ENCODE data around the gene MUL1. TPM values are rescaled to one million over a fixed set of nuclear protein-coding genes. Genes with fewer than 3 reads are reported as not detected.

MUL1 gene
- total and polyA plus RNA-seq, 5 donors: 22.1 to 42.1 (median 36.8) TPM

- WGBS: 1% methylated on average over 89 of the region's 89 CpGs
- no peaks in the 10 kb centered on the region for H3K9me3 ChIP-seq (ENCODE audit: control insufficient read depth, low read length)
- H3K27ac ChIP-seq (ENCODE audit: low read length): peak overlapping the region; percentile 22
- no peaks in the 10 kb centered on the region for H3K4me1 ChIP-seq (ENCODE audit: control insufficient read depth, insufficient read depth, low read length)
- peak; percentile 48 to 64 (median 64) for DNase-seq
- peak overlapping the region; percentile 64 for H3K4me3 ChIP-seq (ENCODE audit: low read length)
- intact Hi-C loops (cut with DNase I): loop anchor here in 1 of 4 donors (10.0 kb wide), 1 partner anchor 100 kb away; no protein-coding TSS in a partner anchor
- ATAC-seq: peak in 1 of 2 donors; percentile 20
- no peaks in the 10 kb centered on the region for H3K27me3 ChIP-seq (ENCODE audit: control insufficient read depth, insufficient read depth)
Observed at GRCh38 chr1:20484519-20485462, 23.2 kb downstream of the MUL1 start.

GRCh38 chr1:20483833-20484518 lies 24.0 kb downstream of the MUL1 start:
- H3K4me1 ChIP-seq (ENCODE audit: control insufficient read depth, insufficient read depth, low read length): no peaks in the 10 kb centered on the region
- 1% methylated on average over 58 of the region's 58 CpGs for WGBS
- H3K27me3 ChIP-seq (ENCODE audit: control insufficient read depth, insufficient read depth): no peaks in the 10 kb centered on the region
- peak in 2 of 3 donors; percentile 63 to 67 for DNase-seq
- ATAC-seq: peak in 1 of 2 donors; percentile 11
- no peak overlapping the region for H3K27ac ChIP-seq (ENCODE audit: low read length)
- no peaks in the 10 kb centered on the region for H3K9me3 ChIP-seq (ENCODE audit: control insufficient read depth, low read length)
- peak overlapping the region; percentile 64 for H3K4me3 ChIP-seq (ENCODE audit: low read length)
- intact Hi-C loops (cut with DNase I): loop anchor here in 1 of 4 donors (10.0 kb wide), 1 partner anchor 99 kb away; no protein-coding TSS in a partner anchor

GRCh38 chr1:20483098-20483832 lies 24.7 kb downstream of the MUL1 start:
- Histone ChIP-seq H3K9me3 (ENCODE audit: control insufficient read depth, low read length) (no peaks in the 10 kb centered on the region), H3K27me3 (ENCODE audit: control insufficient read depth, insufficient read depth) (no peaks in the 10 kb centered on the region), H3K4me1 (ENCODE audit: control insufficient read depth, insufficient read depth, low read length) (no peaks in the 10 kb centered on the region), H3K4me3 (ENCODE audit: low read length) (peak overlapping the region; percentile 64), H3K27ac (ENCODE audit: low read length) (no peak overlapping the region)
- ATAC-seq (no peak), DNase-seq (no peak)
- 43% methylated on average over 16 of the region's 16 CpGs for WGBS
- intact Hi-C loops (cut with DNase I): loop anchor here in 1 of 4 donors (10.0 kb wide), 1 partner anchor 98 kb away; no protein-coding TSS in a partner anchor

GRCh38 chr1:20481643-20482498 lies 26.1 kb downstream of the MUL1 start:
- Histone ChIP-seq H3K27me3 (ENCODE audit: control insufficient read depth, insufficient read depth) (no peaks in the 10 kb centered on the region), H3K4me1 (ENCODE audit: control insufficient read depth, insufficient read depth, low read length) (no peaks in the 10 kb centered on the region), H3K9me3 (ENCODE audit: control insufficient read depth, low read length) (no peaks in the 10 kb centered on the region), H3K4me3 (ENCODE audit: low read length) (no peak overlapping the region), H3K27ac (ENCODE audit: low read length) (no peak overlapping the region)
- WGBS: 55% methylated on average over 10 of the region's 10 CpGs
- ATAC-seq (no peak), DNase-seq (no peak)
- intact Hi-C loops (cut with DNase I): loop anchor here in 1 of 4 donors (10.0 kb wide), 1 partner anchor 97 kb away; no protein-coding TSS in a partner anchor

GRCh38 chr1:20480951-20481617 lies 26.9 kb downstream of the MUL1 start:
- Histone ChIP-seq H3K27ac (ENCODE audit: low read length) (no peak overlapping the region), H3K27me3 (ENCODE audit: control insufficient read depth, insufficient read depth) (no peaks in the 10 kb centered on the region), H3K9me3 (ENCODE audit: control insufficient read depth, low read length) (no peaks in the 10 kb centered on the region), H3K4me1 (ENCODE audit: control insufficient read depth, insufficient read depth, low read length) (peaks cover 5% of the 10 kb centered on the region), H3K4me3 (ENCODE audit: low read length) (no peak overlapping the region)
- intact Hi-C loops (cut with DNase I): loop anchor here in 1 of 4 donors (10.0 kb wide), 1 partner anchor 96 kb away; no protein-coding TSS in a partner anchor
- no peak for DNase-seq
- WGBS: 65% methylated on average over 7 of the region's 7 CpGs
- ATAC-seq: no peak

GRCh38 chr1:20480243-20480944 lies 27.6 kb downstream of the MUL1 start:
- H3K4me3 ChIP-seq (ENCODE audit: low read length): no peak overlapping the region
- DNase-seq (no peak), ATAC-seq (no peak)
- WGBS: 82% methylated on average over 10 of the region's 10 CpGs
- peaks cover 5% of the 10 kb centered on the region for H3K4me1 ChIP-seq (ENCODE audit: control insufficient read depth, insufficient read depth, low read length)
- H3K9me3 ChIP-seq (ENCODE audit: control insufficient read depth, low read length): no peaks in the 10 kb centered on the region
- intact Hi-C loops (cut with DNase I): loop anchor here in 1 of 4 donors (10.0 kb wide), 1 partner anchor 96 kb away; no protein-coding TSS in a partner anchor
- no peaks in the 10 kb centered on the region for H3K27me3 ChIP-seq (ENCODE audit: control insufficient read depth, insufficient read depth)
- no peak overlapping the region for H3K27ac ChIP-seq (ENCODE audit: low read length)

- no peak overlapping the region for H3K4me3 ChIP-seq (ENCODE audit: low read length)
- ATAC-seq (no peak), DNase-seq (no peak)
- 90% methylated on average over 4 of the region's 4 CpGs for WGBS
- H3K27ac ChIP-seq (ENCODE audit: low read length): no peak overlapping the region
- intact Hi-C loops (cut with DNase I): loop anchor here in 1 of 4 donors (10.0 kb wide), 1 partner anchor 95 kb away; no protein-coding TSS in a partner anchor
- peaks cover 5% of the 10 kb centered on the region for H3K4me1 ChIP-seq (ENCODE audit: control insufficient read depth, insufficient read depth, low read length)
- H3K27me3 ChIP-seq (ENCODE audit: control insufficient read depth, insufficient read depth): no peaks in the 10 kb centered on the region
- H3K9me3 ChIP-seq (ENCODE audit: control insufficient read depth, low read length): no peaks in the 10 kb centered on the region
Observed at GRCh38 chr1:20479840-20480239, 28.1 kb downstream of the MUL1 start.

- H3K4me3 ChIP-seq (ENCODE audit: low read length): no peak overlapping the region
- no peaks in the 10 kb centered on the region for H3K9me3 ChIP-seq (ENCODE audit: control insufficient read depth, low read length)
- DNase-seq (no peak), ATAC-seq (no peak)
- H3K27ac ChIP-seq (ENCODE audit: low read length): no peak overlapping the region
- intact Hi-C loops (cut with DNase I): no loop called here
- no peaks in the 10 kb centered on the region for H3K27me3 ChIP-seq (ENCODE audit: control insufficient read depth, insufficient read depth)
- peaks cover 5% of the 10 kb centered on the region for H3K4me1 ChIP-seq (ENCODE audit: control insufficient read depth, insufficient read depth, low read length)
- WGBS: 80% methylated on average over 5 of the region's 5 CpGs
Observed at GRCh38 chr1:20478057-20478635, 29.8 kb downstream of the MUL1 start.

All from right cardiac atrium (tissue), 5 donors.